ENCODE results near the gene EXOC7. TPM values are rescaled to one million over a fixed set of nuclear protein-coding genes. Genes with fewer than 3 reads are reported as not detected.

Gene EXOC7
- total and polyA plus RNA-seq, 2 of the 4 experiments (the other 2 are of a cell fraction) = 85.9 to 118 TPM

DNA sequence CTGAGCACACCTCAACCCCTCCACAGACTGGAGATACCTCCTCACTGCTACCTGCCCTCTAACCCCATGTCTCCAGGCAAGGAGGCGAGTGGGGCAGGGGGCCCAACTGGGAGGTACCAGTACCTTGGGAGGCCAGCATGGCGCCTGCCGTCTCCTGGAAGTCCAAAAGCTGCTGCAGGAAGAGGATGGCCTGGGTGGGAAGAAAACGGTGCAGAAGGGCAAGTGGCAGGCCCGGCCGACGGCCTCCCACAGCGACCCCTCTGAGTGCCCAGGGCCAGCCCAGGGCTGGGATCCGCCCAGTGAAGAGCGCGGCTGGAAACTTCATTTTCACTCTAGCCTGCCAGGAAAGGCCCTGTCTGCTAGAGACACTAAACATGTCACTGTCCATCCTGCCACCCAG lies 16.1 kb downstream of the EXOC7 start:
- in situ Hi-C loops (cut with MboI; ENCODE audit: low sequenced_read_pairs) (no loop called here), intact Hi-C loops (cut with micrococcal nuclease) (no loop called here), dilution Hi-C loops (cut with HindIII; ENCODE audit: low sequenced_read_pairs, unreplicated experiment) (no loop called here)
- CTCF ChIA-PET = no interaction called here
- no peak overlapping the region for H3K4ac ChIP-seq (ENCODE audit: low read depth, low read length)
- no peaks in the 10 kb centered on the region for H3K27me3 ChIP-seq (ENCODE audit: control insufficient read depth, insufficient read depth, low read length)
- H2AFZ ChIP-seq (replicated peaks; ENCODE audit: low read length, poor library complexity) = peak overlapping the region; percentile 49
- POLR2A ChIA-PET (ENCODE audit: unreplicated experiment) = no interaction called here
- no peak overlapping the region for H3K18ac ChIP-seq (ENCODE audit: low read depth, low read length)
- H3K14ac ChIP-seq (replicated peaks; ENCODE audit: low read depth, low read length) = no peak overlapping the region
- H3K56ac ChIP-seq (ENCODE audit: extremely low read depth, insufficient read depth, low read length) = no peak overlapping the region
- ATAC-seq (ENCODE audit: low read depth) (no peak), DNase-seq (no peak)
- no peaks in the 10 kb centered on the region for H3K9me3 ChIP-seq (ENCODE audit: control insufficient read depth, insufficient read depth, low read length)
- H3K27ac ChIP-seq (ENCODE audit: insufficient read depth, low read length) = no peak overlapping the region
- no peak overlapping the region for H2BK15ac ChIP-seq (ENCODE audit: low read depth, low read length)
- no peaks in the 10 kb centered on the region for H3K4me1 ChIP-seq (ENCODE audit: control insufficient read depth, insufficient read depth, low read length)
- no peaks in the 10 kb centered on the region for H3K9me1 ChIP-seq (ENCODE audit: insufficient read depth, low read length)
- TF ChIP-seq CTCF (conservative IDR thresholded peaks at IDR 0.05; ENCODE audit: low read depth, low read length) = no peak
- TF ChIP-seq USF2 (IDR thresholded peaks at IDR 0.05; ENCODE audit: low read depth, low read length) = no peak
- no peak for TF ChIP-seq CEBPB (IDR thresholded peaks at IDR 0.05; ENCODE audit: low read depth, low read length)
- TF ChIP-seq RCOR1 (IDR thresholded peaks at IDR 0.05; ENCODE audit: insufficient replicate concordance, low read length) = no peak
- no peak for TF ChIP-seq SMC3 (IDR thresholded peaks at IDR 0.05; ENCODE audit: low read depth, low read length)
- TF ChIP-seq, protein P1, sequence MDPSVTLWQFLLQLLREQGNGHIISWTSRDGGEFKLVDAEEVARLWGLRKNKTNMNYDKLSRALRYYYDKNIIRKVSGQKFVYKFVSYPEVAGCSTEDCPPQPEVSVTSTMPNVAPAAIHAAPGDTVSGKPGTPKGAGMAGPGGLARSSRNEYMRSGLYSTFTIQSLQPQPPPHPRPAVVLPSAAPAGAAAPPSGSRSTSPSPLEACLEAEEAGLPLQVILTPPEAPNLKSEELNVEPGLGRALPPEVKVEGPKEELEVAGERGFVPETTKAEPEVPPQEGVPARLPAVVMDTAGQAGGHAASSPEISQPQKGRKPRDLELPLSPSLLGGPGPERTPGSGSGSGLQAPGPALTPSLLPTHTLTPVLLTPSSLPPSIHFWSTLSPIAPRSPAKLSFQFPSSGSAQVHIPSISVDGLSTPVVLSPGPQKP (IDR thresholded peaks at IDR 0.05; ENCODE audit: borderline replicate concordance, low read depth, low read length) = no peak
- no peak for TF ChIP-seq FOS (IDR thresholded peaks at IDR 0.05; ENCODE audit: low read depth, low read length)
- no peak for TF ChIP-seq MAZ (IDR thresholded peaks at IDR 0.05; ENCODE audit: borderline replicate concordance, low read depth, low read length)
- no peak for TF ChIP-seq MXI1 (IDR thresholded peaks at IDR 0.05; ENCODE audit: borderline replicate concordance, low read depth, low read length)
- TF ChIP-seq RFX5 (IDR thresholded peaks at IDR 0.05; ENCODE audit: low read depth, low read length) = no peak
- no peak for TF ChIP-seq RAD21 (IDR thresholded peaks at IDR 0.05; ENCODE audit: low read length)
- no peak for TF ChIP-seq POLR2A (IDR thresholded peaks at IDR 0.05; ENCODE audit: low read depth, low read length)
- TF ChIP-seq MAFK (IDR thresholded peaks at IDR 0.05; ENCODE audit: low read depth, low read length) = no peak
- TF ChIP-seq BHLHE40 (IDR thresholded peaks at IDR 0.05; ENCODE audit: low read depth, low read length) = no peak
- no peak for TF ChIP-seq CHD1 (IDR thresholded peaks at IDR 0.05; ENCODE audit: low read depth, low read length)
- H4K5ac ChIP-seq (ENCODE audit: low read depth, low read length) = no peak overlapping the region
- H4K20me1 ChIP-seq (ENCODE audit: insufficient read depth, low read length) = no peaks in the 10 kb centered on the region; the same call in 1 of the 2 replicates
- no peak overlapping the region for H2BK120ac ChIP-seq (ENCODE audit: low read depth, low read length)
- no peak overlapping the region for H2AK9ac ChIP-seq (replicated peaks; ENCODE audit: low read depth, low read length, poor library complexity)
- H3K23ac ChIP-seq (ENCODE audit: low read depth, low read length) = no peak overlapping the region
- no peak overlapping the region for H4K8ac ChIP-seq (ENCODE audit: low read depth in 2 of 2, low read length in 2 of 2)
- no peak overlapping the region for H3K4me2 ChIP-seq (ENCODE audit: low read depth, low read length)
- no peak overlapping the region for H2AK5ac ChIP-seq (ENCODE audit: low read depth, low read length)
- H2BK5ac ChIP-seq (ENCODE audit: low read depth, low read length, poor library complexity, severe bottlenecking) = no peak overlapping the region
- H4K91ac ChIP-seq (ENCODE audit: insufficient read depth, low read depth, low read length) = no peak overlapping the region
- H3K79me1 ChIP-seq (ENCODE audit: low read depth in 1 of 2, low read length in 2 of 2) = peaks cover 0 to under 1% of the 10 kb centered on the region in 2 experiments; a peak in 1 of 4 replicates
- no CpG with 5 or more reads among the region's 11 CpGs for WGBS, 2 experiments (ENCODE audit: extremely low coverage in 2 of 2, insufficient read length in 1 of 2)
- H2BK20ac ChIP-seq (ENCODE audit: low read depth, low read length) = no peak overlapping the region
- H3K4me3 ChIP-seq (ENCODE audit: insufficient read depth, low read depth, low read length) = no peak overlapping the region
- H3K36me3 ChIP-seq (ENCODE audit: control insufficient read depth, insufficient read depth, low read length) = peaks cover 79% of the 10 kb centered on the region
- H3K9ac ChIP-seq (ENCODE audit: low read depth, low read length) = no peak overlapping the region
- BruUV-seq (replicated peaks) = no TSS peak

Data from IMR-90 (cell line).